Measurements from ENCODE around the gene GZMB. TPM values are rescaled to one million over a fixed set of nuclear protein-coding genes. Genes with fewer than 3 reads are reported as not detected.

GZMB gene
- total RNA-seq, 1 experiment from 2014 or later, result 0.74 TPM

- Histone ChIP-seq H3K4me3 (replicated peaks in 1 of 2; ENCODE audit: low read depth in 1 of 2, low read length in 2 of 2) (no peak overlapping the region), H3K9me3 (ENCODE audit: control insufficient read depth in 1 of 2, insufficient read depth in 1 of 2, low read depth in 1 of 2, low read length in 2 of 2) (no peaks in the 10 kb centered on the region), H3K9me2 (ENCODE audit: insufficient read depth) (no peaks in the 10 kb centered on the region), H3K36me3 (ENCODE audit: control insufficient read depth in 1 of 2, insufficient read depth in 2 of 2, low read length in 2 of 2) (no peaks in the 10 kb centered on the region), H4K20me1 (ENCODE audit: insufficient read depth) (no peaks in the 10 kb centered on the region), H3K27ac (ENCODE audit: low read depth, low read length) (no peak overlapping the region), H2AFZ (ENCODE audit: low read depth, low read length, poor library complexity, severe bottlenecking) (no peak overlapping the region), H3K4me2 (ENCODE audit: low read length) (no peak overlapping the region), H3K27me3 (ENCODE audit: insufficient read depth, low read length) (no peaks in the 10 kb centered on the region), H3K4me1 (ENCODE audit: control insufficient read depth in 1 of 2, insufficient read depth in 2 of 2, low read length in 2 of 2) (no peaks in the 10 kb centered on the region), H3K79me2 (ENCODE audit: insufficient read depth, low read length) (no peaks in the 10 kb centered on the region), H3K9ac (ENCODE audit: low read length) (no peak overlapping the region)
- ATAC-seq (no peak), DNase-seq (ENCODE audit: low read depth, low spot score) (no peak)
- ChIA-PET RAD21 (ENCODE audit: low non-redundant PET in 1 of 2, low total read pairs in 2 of 2, uncharacterized antibody in 2 of 2, unreplicated experiment in 2 of 2) (no interaction called here), CTCF (no interaction called here), POLR2A (no interaction called here)
- BruUV-seq (replicated peaks), result no TSS peak
- no peak for TF ChIP-seq TCF7L2 (IDR thresholded peaks at IDR 0.05; ENCODE audit: borderline replicate concordance, extremely low read depth, insufficient read depth, insufficient read length)
- TF ChIP-seq, protein P1, sequence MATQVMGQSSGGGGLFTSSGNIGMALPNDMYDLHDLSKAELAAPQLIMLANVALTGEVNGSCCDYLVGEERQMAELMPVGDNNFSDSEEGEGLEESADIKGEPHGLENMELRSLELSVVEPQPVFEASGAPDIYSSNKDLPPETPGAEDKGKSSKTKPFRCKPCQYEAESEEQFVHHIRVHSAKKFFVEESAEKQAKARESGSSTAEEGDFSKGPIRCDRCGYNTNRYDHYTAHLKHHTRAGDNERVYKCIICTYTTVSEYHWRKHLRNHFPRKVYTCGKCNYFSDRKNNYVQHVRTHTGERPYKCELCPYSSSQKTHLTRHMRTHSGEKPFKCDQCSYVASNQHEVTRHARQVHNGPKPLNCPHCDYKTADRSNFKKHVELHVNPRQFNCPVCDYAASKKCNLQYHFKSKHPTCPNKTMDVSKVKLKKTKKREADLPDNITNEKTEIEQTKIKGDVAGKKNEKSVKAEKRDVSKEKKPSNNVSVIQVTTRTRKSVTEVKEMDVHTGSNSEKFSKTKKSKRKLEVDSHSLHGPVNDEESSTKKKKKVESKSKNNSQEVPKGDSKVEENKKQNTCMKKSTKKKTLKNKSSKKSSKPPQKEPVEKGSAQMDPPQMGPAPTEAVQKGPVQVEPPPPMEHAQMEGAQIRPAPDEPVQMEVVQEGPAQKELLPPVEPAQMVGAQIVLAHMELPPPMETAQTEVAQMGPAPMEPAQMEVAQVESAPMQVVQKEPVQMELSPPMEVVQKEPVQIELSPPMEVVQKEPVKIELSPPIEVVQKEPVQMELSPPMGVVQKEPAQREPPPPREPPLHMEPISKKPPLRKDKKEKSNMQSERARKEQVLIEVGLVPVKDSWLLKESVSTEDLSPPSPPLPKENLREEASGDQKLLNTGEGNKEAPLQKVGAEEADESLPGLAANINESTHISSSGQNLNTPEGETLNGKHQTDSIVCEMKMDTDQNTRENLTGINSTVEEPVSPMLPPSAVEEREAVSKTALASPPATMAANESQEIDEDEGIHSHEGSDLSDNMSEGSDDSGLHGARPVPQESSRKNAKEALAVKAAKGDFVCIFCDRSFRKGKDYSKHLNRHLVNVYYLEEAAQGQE (IDR thresholded peaks at IDR 0.05; ENCODE audit: low read depth), result no peak
- TF ChIP-seq FOSL1 (IDR thresholded peaks at IDR 0.05; ENCODE audit: low read depth), result no peak
- TF ChIP-seq ZBTB33 (IDR thresholded peaks at IDR 0.05; ENCODE audit: extremely low read depth, insufficient replicate concordance, low read length), result no peak
- TF ChIP-seq CBX3 (IDR thresholded peaks at IDR 0.05; ENCODE audit: low read depth), result no peak
- no peak for TF ChIP-seq CEBPB (IDR thresholded peaks at IDR 0.05; ENCODE audit: low read depth)
- no peak for TF ChIP-seq EZH2phosphoT487 (IDR thresholded peaks at IDR 0.05; ENCODE audit: borderline replicate concordance)
- TF ChIP-seq, protein P2, sequence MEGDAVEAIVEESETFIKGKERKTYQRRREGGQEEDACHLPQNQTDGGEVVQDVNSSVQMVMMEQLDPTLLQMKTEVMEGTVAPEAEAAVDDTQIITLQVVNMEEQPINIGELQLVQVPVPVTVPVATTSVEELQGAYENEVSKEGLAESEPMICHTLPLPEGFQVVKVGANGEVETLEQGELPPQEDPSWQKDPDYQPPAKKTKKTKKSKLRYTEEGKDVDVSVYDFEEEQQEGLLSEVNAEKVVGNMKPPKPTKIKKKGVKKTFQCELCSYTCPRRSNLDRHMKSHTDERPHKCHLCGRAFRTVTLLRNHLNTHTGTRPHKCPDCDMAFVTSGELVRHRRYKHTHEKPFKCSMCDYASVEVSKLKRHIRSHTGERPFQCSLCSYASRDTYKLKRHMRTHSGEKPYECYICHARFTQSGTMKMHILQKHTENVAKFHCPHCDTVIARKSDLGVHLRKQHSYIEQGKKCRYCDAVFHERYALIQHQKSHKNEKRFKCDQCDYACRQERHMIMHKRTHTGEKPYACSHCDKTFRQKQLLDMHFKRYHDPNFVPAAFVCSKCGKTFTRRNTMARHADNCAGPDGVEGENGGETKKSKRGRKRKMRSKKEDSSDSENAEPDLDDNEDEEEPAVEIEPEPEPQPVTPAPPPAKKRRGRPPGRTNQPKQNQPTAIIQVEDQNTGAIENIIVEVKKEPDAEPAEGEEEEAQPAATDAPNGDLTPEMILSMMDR (IDR thresholded peaks at IDR 0.05 in 2 of 3, conservative IDR thresholded peaks at IDR 0.05 in 1 of 3; ENCODE audit: borderline replicate concordance in 1 of 3, insufficient read depth in 1 of 3, low read depth in 2 of 3, low read length in 2 of 3), result no peak
- no peak for TF ChIP-seq JUND (IDR thresholded peaks at IDR 0.05)
- no peak for TF ChIP-seq ELF1 (IDR thresholded peaks at IDR 0.05; ENCODE audit: borderline replicate concordance, low read depth)
- TF ChIP-seq ATF3 (IDR thresholded peaks at IDR 0.05), result no peak
- no peak for TF ChIP-seq SIN3A (IDR thresholded peaks at IDR 0.05; ENCODE audit: low read depth)
- TF ChIP-seq RAD21 (IDR thresholded peaks at IDR 0.05; ENCODE audit: low read depth), result no peak
- intact Hi-C loops (cut with micrococcal nuclease), result no loop called here
Measured at GRCh38 chr14:24613747-24614146, 20.2 kb downstream of the GZMB start.

Data from HCT116 (cell line).